GM12878 (cell line): ENCODE data around the gene GPALPP1.

Experiments used
- BCL11A ChIP-seq: IDR thresholded peaks from 2 replicates; pipeline ENCODE4 v1.6.1; 2011; ENCODE audit warnings: low read depth, low read length
- BCLAF1 ChIP-seq: fragments of 450-650 bp; IDR thresholded peaks from 2 replicates; pipeline ENCODE4 v1.6.1; 2017; ENCODE audit warnings: antibody characterized with exemption, mild to moderate bottlenecking, moderate library complexity
- CBX5 ChIP-seq: sonication (generic); IDR thresholded peaks from 2 replicates; pipeline ENCODE4 v1.6.1; 2016; ENCODE audit warnings: low read depth, moderate library complexity, mild to moderate bottlenecking, inconsistent platforms
- CTCF ChIP-seq, 3 experiments: IDR thresholded peaks in 2 of 3; conservative IDR thresholded peaks in 1 of 3; 2 replicates each; pipeline ENCODE4 v1.5.1; 2011; ENCODE audit warnings: low read depth in 3 of 3, low read length in 3 of 3, mild to moderate bottlenecking in 3 of 3, control low read depth in 2 of 3, moderate library complexity in 2 of 3, inconsistent platforms in 1 of 3, mixed read lengths in 1 of 3; ENCODE audit not compliant: control insufficient read depth in 2 of 3, insufficient read depth in 1 of 3; ENCODE audit errors: extremely low read depth in 1 of 3
- FOXM1 ChIP-seq: IDR thresholded peaks from 2 replicates; pipeline ENCODE4 v1.6.1; 2012; ENCODE audit warnings: low read depth, mild to moderate bottlenecking, inconsistent platforms, low read length, moderate library complexity
- JUNB ChIP-seq: IDR thresholded peaks from 2 replicates; pipeline ENCODE4 v1.6.1; 2016; ENCODE audit warnings: antibody characterized with exemption, mild to moderate bottlenecking
- JUND ChIP-seq: IDR thresholded peaks from 2 replicates; pipeline ENCODE4 v1.6.1; 2012; ENCODE audit warnings: low read depth, mild to moderate bottlenecking, low read length, improper control_type of control experiment, moderate library complexity
- MAX ChIP-seq: IDR thresholded peaks from 2 replicates; pipeline ENCODE4 v1.6.1; 2012; ENCODE audit warnings: low read depth, low read length, improper control_type of control experiment
- POLR2AphosphoS5 ChIP-seq: IDR thresholded peaks from 2 replicates; pipeline ENCODE4 v1.6.1; 2011; ENCODE audit warnings: mild to moderate bottlenecking, low read length, inconsistent platforms
- SMAD5 ChIP-seq: IDR thresholded peaks from 2 replicates; pipeline ENCODE4 v1.6.1; 2016; ENCODE audit warnings: antibody characterized with exemption, low read depth
- SMC3 ChIP-seq: IDR thresholded peaks from 2 replicates; pipeline ENCODE4 v1.6.1; 2011; ENCODE audit warnings: low read length, improper control_type of control experiment, borderline replicate concordance
- TCF7 ChIP-seq: IDR thresholded peaks from 2 replicates; pipeline ENCODE4 v1.6.1; 2014; ENCODE audit warnings: antibody characterized with exemption, borderline replicate concordance
- ZNF24 ChIP-seq: fragments of 450-650 bp; IDR thresholded peaks from 2 replicates; pipeline ENCODE4 v1.6.1; 2017; ENCODE audit warnings: antibody characterized with exemption, mild to moderate bottlenecking
- ZNF592 ChIP-seq: fragments of 450-650 bp; IDR thresholded peaks from 2 replicates; pipeline ENCODE4 v1.6.1; 2017; ENCODE audit warnings: mild to moderate bottlenecking, moderate library complexity

- TF ChIP-seq MAX (no peak), SMC3 (no peak), JUND (no peak), BCL11A (no peak), FOXM1 (no peak), CTCF (IDR thresholded peaks at IDR 0.05 in 2 of 3, conservative IDR thresholded peaks at IDR 0.05 in 1 of 3; ENCODE audit: control insufficient read depth in 2 of 3, extremely low read depth in 1 of 3, insufficient read depth in 1 of 3, low read depth in 3 of 3, low read length in 3 of 3) (no peak), SMAD5 (no peak), TCF7 (no peak), ZNF592 (no peak), ZNF24 (no peak), JUNB (no peak), CBX5 (no peak), POLR2AphosphoS5 (no peak), BCLAF1 (no peak)
These were observed 12.3 kb upstream of the GPALPP1 start for GRCh38 chr13:44976949-44977583.
